ENCODE results near the gene PTPMT1.
"Not testable (repeated sequence)": the region's sequence is repeated elsewhere in the genome, so short reads cannot be mapped to it uniquely, and the experiment has no call there.

The PTPMT1 gene

DNA sequence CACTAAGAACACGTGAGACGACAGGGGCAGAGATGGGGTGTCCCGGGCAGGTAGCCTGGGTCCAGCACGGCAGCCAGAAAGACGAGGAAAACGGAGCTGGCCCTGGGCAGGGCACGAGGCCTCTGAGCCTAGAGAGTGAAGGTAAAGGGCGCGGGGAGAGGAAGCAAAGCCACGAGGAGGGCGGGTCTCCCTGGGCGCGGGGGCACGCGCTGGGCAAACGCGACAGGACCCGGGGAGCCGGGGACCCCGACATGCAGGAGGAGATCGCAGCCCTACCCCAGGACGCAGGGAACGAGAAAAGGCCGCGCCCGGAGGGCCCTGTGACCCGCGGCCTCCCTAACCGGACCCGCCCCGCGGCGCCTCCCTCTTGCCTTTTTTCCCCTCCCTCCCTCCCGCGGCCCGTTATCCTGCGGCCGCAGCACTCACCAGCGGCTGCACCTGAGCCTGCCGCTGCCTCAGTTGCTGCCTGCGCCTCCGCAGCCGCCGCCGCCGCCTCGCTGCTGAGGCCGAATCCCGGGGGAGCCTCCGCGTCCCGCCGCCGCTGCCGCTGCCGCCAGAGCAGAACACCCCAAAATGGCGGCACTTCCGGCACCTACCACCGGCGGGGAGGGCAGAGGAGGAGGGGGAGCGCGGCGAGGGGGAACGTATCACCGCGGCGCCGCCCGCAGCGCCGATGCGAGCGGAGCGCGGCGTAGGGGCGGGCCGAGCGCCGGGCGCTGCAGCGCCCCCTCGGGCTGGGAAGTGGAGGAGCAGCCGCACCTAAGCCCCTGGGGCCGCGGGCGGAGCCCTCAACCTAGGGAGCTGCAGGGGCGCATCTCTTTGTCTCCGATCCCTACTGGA, 12.6 kb upstream of the PTPMT1 start, which contains the start of gene CELF1:
CELF1 (minus strand) TSS at position 567 of the 840 bp plus-strand sequence. CDS start 53,609 bp downstream, outside the sequence.
- no peak within 1 kb of the TSS for H4K8ac ChIP-seq (ENCODE audit: low read depth, low read length)
- peak within 1 kb of the TSS; percentile 99 for H3K9ac ChIP-seq (ENCODE audit: low read depth, low read length, poor library complexity)
- H2AK5ac ChIP-seq (ENCODE audit: low read depth, low read length) = peak within 1 kb of the TSS; percentile 97
- WGBS, 2 donors (ENCODE audit: extremely low coverage in 2 of 2, insufficient read length in 2 of 2, insufficient replicate concordance in 1 of 2) = no CpG with 5 or more reads among the region's 89 CpGs
- H3K27ac ChIP-seq (replicated peaks; ENCODE audit: low read length) = peak within 1 kb of the TSS; percentile 63
- H2BK15ac ChIP-seq (ENCODE audit: low read length) = peak within 1 kb of the TSS; percentile 59
- peak within 1 kb of the TSS; percentile 94 for H2AFZ ChIP-seq (ENCODE audit: low read length)
- H3K23ac ChIP-seq (ENCODE audit: low read depth, low read length, poor library complexity) = peak within 1 kb of the TSS; percentile 98
- H2BK120ac ChIP-seq (ENCODE audit: low read depth, low read length) = no peak within 1 kb of the TSS
- H3K36me3 ChIP-seq (replicated peaks in 1 of 2; ENCODE audit: control insufficient read depth in 2 of 2, insufficient read depth in 2 of 2, low read length in 2 of 2) = peaks cover 0 to 35% of the 10 kb centered on the region in 2 donors
- DNase-seq (ENCODE audit: low spot score) = peak; percentile 91
- H3K4me3 ChIP-seq (ENCODE audit: low read length in 2 of 2) = peak within 1 kb of the TSS; percentile 87 to 98
- no peaks in the 10 kb centered on the region for H3K9me3 ChIP-seq (replicated peaks in 1 of 2; ENCODE audit: control insufficient read depth in 2 of 2, insufficient read depth in 1 of 2, low read depth in 1 of 2, low read length in 2 of 2)
- H3K27me3 ChIP-seq (ENCODE audit: control insufficient read depth in 3 of 3, insufficient read depth in 3 of 3, low read depth in 1 of 3, low read length in 3 of 3) = no peaks in the 10 kb centered on the region
- H4K91ac ChIP-seq (ENCODE audit: low read depth, low read length, poor library complexity) = no peak within 1 kb of the TSS
- peaks cover 5% of the 10 kb centered on the region for H3K79me1 ChIP-seq (ENCODE audit: low read depth, low read length)
- H3K18ac ChIP-seq (ENCODE audit: low read length) = peak within 1 kb of the TSS; percentile 99
- H3K4me2 ChIP-seq (ENCODE audit: insufficient read depth, low read length, poor library complexity, severe bottlenecking) = peak within 1 kb of the TSS; percentile 90
- H3K14ac ChIP-seq (ENCODE audit: low read length) = peak within 1 kb of the TSS; percentile 65
- no peak within 1 kb of the TSS for H3K4ac ChIP-seq (ENCODE audit: low read length)
- H2BK12ac ChIP-seq (ENCODE audit: low read length) = no peak within 1 kb of the TSS
- peak within 1 kb of the TSS; percentile 98 for H2BK5ac ChIP-seq (ENCODE audit: low read length)
- peaks cover 4 to 14% of the 10 kb centered on the region in 2 donors for H3K4me1 ChIP-seq (ENCODE audit: control insufficient read depth in 2 of 2, insufficient read depth in 1 of 2, low read depth in 1 of 2, low read length in 2 of 2)

DNA sequence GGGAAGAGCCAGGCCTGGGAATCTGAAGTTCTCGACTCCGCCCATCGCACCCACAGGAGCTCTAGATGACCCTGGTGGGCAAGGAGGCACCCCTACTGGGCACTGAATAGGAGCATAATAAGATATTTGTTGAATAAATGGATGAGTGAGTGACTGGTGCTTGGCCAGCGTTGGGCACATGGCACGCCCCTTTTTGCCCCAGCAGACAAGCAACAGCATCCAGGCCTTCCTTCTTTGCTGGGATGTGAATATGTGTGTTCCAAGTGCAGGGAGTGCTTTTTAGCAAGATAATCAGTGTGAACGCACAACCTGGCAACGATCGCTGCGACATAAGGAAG, 12.0 kb upstream of the PTPMT1 start:
- Histone ChIP-seq H4K8ac (ENCODE audit: low read depth, low read length) (no peak overlapping the region), H3K9ac (ENCODE audit: low read depth, low read length, poor library complexity) (no peak overlapping the region), H3K79me1 (ENCODE audit: low read depth, low read length) (peaks cover 5% of the 10 kb centered on the region), H3K27me3 (ENCODE audit: control insufficient read depth in 3 of 3, insufficient read depth in 3 of 3, low read depth in 1 of 3, low read length in 3 of 3) (no peaks in the 10 kb centered on the region), H3K4me2 (ENCODE audit: insufficient read depth, low read length, poor library complexity, severe bottlenecking) (peak overlapping the region; percentile 55), H2AFZ (ENCODE audit: low read length) (peak overlapping the region; percentile 94), H2BK5ac (ENCODE audit: low read length) (peak overlapping the region; percentile 98), H3K4me3 (ENCODE audit: low read length in 2 of 2) (peak overlapping the region; percentile 12 to 98), H3K9me3 (replicated peaks in 1 of 2; ENCODE audit: control insufficient read depth in 2 of 2, insufficient read depth in 1 of 2, low read depth in 1 of 2, low read length in 2 of 2) (no peaks in the 10 kb centered on the region), H3K4me1 (ENCODE audit: control insufficient read depth in 2 of 2, insufficient read depth in 1 of 2, low read depth in 1 of 2, low read length in 2 of 2) (peaks cover 4 to 14% of the 10 kb centered on the region in 2 donors), H3K27ac (replicated peaks; ENCODE audit: low read length) (no peak overlapping the region), H4K91ac (ENCODE audit: low read depth, low read length, poor library complexity) (no peak overlapping the region), H2AK5ac (ENCODE audit: low read depth, low read length) (no peak overlapping the region), H3K23ac (ENCODE audit: low read depth, low read length, poor library complexity) (no peak overlapping the region), H2BK12ac (ENCODE audit: low read length) (no peak overlapping the region), H2BK15ac (ENCODE audit: low read length) (peak overlapping the region; percentile 59), H3K14ac (ENCODE audit: low read length) (no peak overlapping the region), H3K18ac (ENCODE audit: low read length) (peak overlapping the region; percentile 3), H3K4ac (ENCODE audit: low read length) (no peak overlapping the region), H3K36me3 (replicated peaks in 1 of 2; ENCODE audit: control insufficient read depth in 2 of 2, insufficient read depth in 2 of 2, low read length in 2 of 2) (peaks cover 0 to 29% of the 10 kb centered on the region in 2 donors), H2BK120ac (ENCODE audit: low read depth, low read length) (no peak overlapping the region)
- DNase-seq (ENCODE audit: low spot score) = no peak
- WGBS, 2 donors (ENCODE audit: extremely low coverage in 2 of 2, insufficient read length in 2 of 2, insufficient replicate concordance in 1 of 2) = no CpG with 5 or more reads among the region's 9 CpGs

DNA sequence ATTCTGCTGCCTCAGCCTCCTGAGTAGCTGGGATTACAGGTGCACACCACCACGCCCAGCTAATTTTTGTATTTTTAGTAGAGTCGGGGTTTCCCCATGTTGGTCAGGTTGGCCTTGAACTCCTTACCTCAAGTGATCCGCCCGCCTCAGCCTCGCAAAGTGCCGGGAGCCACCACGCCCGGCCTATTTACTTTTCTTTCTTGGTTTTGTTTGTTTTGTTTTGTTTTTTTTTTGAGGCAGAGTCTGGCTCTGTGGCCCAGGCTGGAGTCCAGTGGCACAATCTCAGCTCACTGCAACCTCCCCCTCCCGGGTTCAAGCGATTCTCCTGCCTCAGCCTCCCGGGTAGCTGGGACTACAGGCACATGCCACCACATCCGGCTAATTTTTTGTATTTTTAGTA, 8.4 kb upstream of the PTPMT1 start:
- not testable (repeated sequence) for H2AFZ ChIP-seq (ENCODE audit: low read length); H2BK5ac ChIP-seq (ENCODE audit: low read length); H3K18ac ChIP-seq (ENCODE audit: low read length); H3K14ac ChIP-seq (ENCODE audit: low read length); H3K79me1 ChIP-seq (ENCODE audit: low read depth, low read length); DNase-seq (ENCODE audit: low spot score); H3K9ac ChIP-seq (ENCODE audit: low read depth, low read length, poor library complexity); H2BK12ac ChIP-seq (ENCODE audit: low read length); H4K91ac ChIP-seq (ENCODE audit: low read depth, low read length, poor library complexity); H3K4ac ChIP-seq (ENCODE audit: low read length); H3K23ac ChIP-seq (ENCODE audit: low read depth, low read length, poor library complexity); H4K8ac ChIP-seq (ENCODE audit: low read depth, low read length); H2BK15ac ChIP-seq (ENCODE audit: low read length); H3K4me3 ChIP-seq (ENCODE audit: low read length in 2 of 2); H2AK5ac ChIP-seq (ENCODE audit: low read depth, low read length); H3K27me3 ChIP-seq (ENCODE audit: control insufficient read depth in 3 of 3, insufficient read depth in 3 of 3, low read depth in 1 of 3, low read length in 3 of 3); H3K4me1 ChIP-seq (ENCODE audit: control insufficient read depth in 2 of 2, insufficient read depth in 1 of 2, low read depth in 1 of 2, low read length in 2 of 2); H2BK120ac ChIP-seq (ENCODE audit: low read depth, low read length); H3K9me3 ChIP-seq (replicated peaks in 1 of 2; ENCODE audit: control insufficient read depth in 2 of 2, insufficient read depth in 1 of 2, low read depth in 1 of 2, low read length in 2 of 2); H3K4me2 ChIP-seq (ENCODE audit: insufficient read depth, low read length, poor library complexity, severe bottlenecking); H3K36me3 ChIP-seq (replicated peaks in 1 of 2; ENCODE audit: control insufficient read depth in 2 of 2, insufficient read depth in 2 of 2, low read length in 2 of 2); H3K27ac ChIP-seq (replicated peaks; ENCODE audit: low read length)
- WGBS, 2 donors (ENCODE audit: extremely low coverage in 2 of 2, insufficient read length in 2 of 2, insufficient replicate concordance in 1 of 2) = no CpG with 5 or more reads among the region's 12 CpGs

DNA sequence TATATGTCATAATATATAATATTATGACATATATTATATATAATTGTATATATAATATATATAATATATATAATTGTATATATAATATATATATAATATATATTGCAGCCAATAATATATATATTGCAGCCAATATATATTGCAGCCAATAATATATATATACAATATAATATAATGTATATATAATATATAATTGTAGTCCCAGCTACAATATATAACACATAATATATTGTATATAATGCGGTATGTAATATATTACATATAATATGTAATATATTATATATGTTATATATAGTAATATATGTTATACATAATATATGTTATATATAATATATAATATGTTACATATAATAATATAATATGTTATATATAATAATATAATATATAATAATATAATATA, 6.7 kb upstream of the PTPMT1 start:
- no peaks in the 10 kb centered on the region for H3K36me3 ChIP-seq (replicated peaks in 1 of 2; ENCODE audit: control insufficient read depth in 2 of 2, insufficient read depth in 2 of 2, low read length in 2 of 2)
- no peak overlapping the region for H3K27ac ChIP-seq (replicated peaks; ENCODE audit: low read length)
- H4K91ac ChIP-seq (ENCODE audit: low read depth, low read length, poor library complexity) = no peak overlapping the region
- no peaks in the 10 kb centered on the region for H3K79me1 ChIP-seq (ENCODE audit: low read depth, low read length)
- no peak overlapping the region for H2AFZ ChIP-seq (ENCODE audit: low read length)
- no CpG with 5 or more reads among the region's 1 CpG for WGBS, 2 donors (ENCODE audit: extremely low coverage in 2 of 2, insufficient read length in 2 of 2, insufficient replicate concordance in 1 of 2)
- H2BK120ac ChIP-seq (ENCODE audit: low read depth, low read length) = no peak overlapping the region
- H3K4me2 ChIP-seq (ENCODE audit: insufficient read depth, low read length, poor library complexity, severe bottlenecking) = no peak overlapping the region
- peaks cover 0 to 2% of the 10 kb centered on the region in 2 donors for H3K4me1 ChIP-seq (ENCODE audit: control insufficient read depth in 2 of 2, insufficient read depth in 1 of 2, low read depth in 1 of 2, low read length in 2 of 2)
- no peak overlapping the region for H2BK15ac ChIP-seq (ENCODE audit: low read length)
- no peak overlapping the region for H3K9ac ChIP-seq (ENCODE audit: low read depth, low read length, poor library complexity)
- no peak overlapping the region for H3K4ac ChIP-seq (ENCODE audit: low read length)
- no peak overlapping the region for H3K4me3 ChIP-seq (ENCODE audit: low read length in 2 of 2)
- no peak overlapping the region for H2BK5ac ChIP-seq (ENCODE audit: low read length)
- no peak overlapping the region for H3K18ac ChIP-seq (ENCODE audit: low read length)
- H2BK12ac ChIP-seq (ENCODE audit: low read length) = no peak overlapping the region
- H3K27me3 ChIP-seq (ENCODE audit: control insufficient read depth in 3 of 3, insufficient read depth in 3 of 3, low read depth in 1 of 3, low read length in 3 of 3) = no peaks in the 10 kb centered on the region
- no peaks in the 10 kb centered on the region for H3K9me3 ChIP-seq (replicated peaks in 1 of 2; ENCODE audit: control insufficient read depth in 2 of 2, insufficient read depth in 1 of 2, low read depth in 1 of 2, low read length in 2 of 2)
- DNase-seq (ENCODE audit: low spot score) = no peak
- no peak overlapping the region for H3K14ac ChIP-seq (ENCODE audit: low read length)
- no peak overlapping the region for H2AK5ac ChIP-seq (ENCODE audit: low read depth, low read length)
- H3K23ac ChIP-seq (ENCODE audit: low read depth, low read length, poor library complexity) = no peak overlapping the region
- H4K8ac ChIP-seq (ENCODE audit: low read depth, low read length) = no peak overlapping the region

All from neuronal stem cell (in vitro differentiated cells).